ENCODE measurements around the gene COX6B1. TPM values are rescaled to one million over a fixed set of nuclear protein-coding genes. Genes with fewer than 3 reads are reported as not detected.

The COX6B1 gene
- total and polyA plus RNA-seq, 2 of the 8 experiments (the other 6 are each of a cell fraction or from before 2014, with no cell fraction given), result 437 to 1,052 TPM

DNA sequence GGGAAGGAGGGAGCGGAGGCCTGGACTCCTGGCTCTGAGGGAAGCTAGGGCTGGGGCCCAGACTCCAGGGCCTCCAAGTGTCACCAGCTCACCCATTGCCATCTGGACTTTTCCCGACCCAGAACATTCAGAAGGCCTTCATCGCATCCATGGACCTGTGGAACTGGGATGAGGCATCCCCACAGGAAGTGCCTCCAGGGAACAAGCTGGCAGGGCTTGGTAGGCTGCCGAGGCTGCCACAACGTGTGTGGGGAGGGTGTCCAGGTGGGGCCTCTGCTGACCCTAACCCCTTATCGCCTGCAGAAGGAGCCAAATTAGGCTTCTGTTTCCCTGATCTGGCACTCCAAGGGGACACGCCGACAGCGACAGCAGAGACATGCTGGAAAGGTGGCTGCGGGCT, 5.8 kb upstream of the COX6B1 start:
- H2BK120ac ChIP-seq (replicated peaks; ENCODE audit: low read depth, low read length), result no peak overlapping the region
- H4K5ac ChIP-seq (ENCODE audit: insufficient read length, low read depth, low read length), result no peak overlapping the region
- H3K14ac ChIP-seq (ENCODE audit: insufficient read length), result no peak overlapping the region
- H3K27ac ChIP-seq (ENCODE audit: low read depth, low read length), result no peak overlapping the region
- peak overlapping the region in 3 of 4 experiments; percentile 17 to 63 (median 29); a peak in 3 of 8 replicates for H3K4me3 ChIP-seq (ENCODE audit: extremely low read depth in 1 of 4, insufficient read depth in 2 of 4, low read depth in 3 of 4, low read length in 4 of 4)
- 73% methylated on average over 10 of the region's 10 CpGs; no CpG with 5 or more reads in 1 of the 2 experiments for WGBS, 2 experiments (ENCODE audit: extremely low coverage in 1 of 2, insufficient coverage in 1 of 2, insufficient read length in 1 of 2, insufficient replicate concordance in 2 of 2, low coverage in 1 of 2, low lambda C conversion rate in 2 of 2, missing lambda C conversion rate in 1 of 2)
- H3K4ac ChIP-seq (replicated peaks; ENCODE audit: insufficient read length, low read depth, low read length), result no peak overlapping the region
- H3K79me2 ChIP-seq (ENCODE audit: control insufficient read depth in 1 of 2, insufficient read depth in 2 of 2, low read length in 2 of 2), result no peaks in the 10 kb centered on the region
- H3K23me2 ChIP-seq (ENCODE audit: low read depth, low read length), result peaks cover 16% of the 10 kb centered on the region; the same call in 1 of the 2 replicates
- no peaks in the 10 kb centered on the region for H3K9me3 ChIP-seq (ENCODE audit: insufficient read depth in 2 of 2, low read depth in 1 of 2, low read length in 1 of 2)
- no peaks in the 10 kb centered on the region for H4K20me1 ChIP-seq (replicated peaks in 1 of 2; ENCODE audit: control insufficient read depth in 1 of 2, insufficient read depth in 2 of 2, low read length in 2 of 2)
- no peak overlapping the region for H3K56ac ChIP-seq (replicated peaks; ENCODE audit: insufficient read length, low read depth, low read length)
- H3K4me1 ChIP-seq (replicated peaks in 1 of 4; ENCODE audit: control insufficient read depth in 3 of 4, insufficient read depth in 4 of 4, low read length in 3 of 4), result peaks cover 7 to 30% (median 18%) of the 10 kb centered on the region in 4 experiments
- H3K27me3 ChIP-seq (replicated peaks in 1 of 4; ENCODE audit: control insufficient read depth in 3 of 4, extremely low read depth in 1 of 4, insufficient read depth in 3 of 4, low read length in 3 of 4), result peaks cover 0 to 6% (median 3%) of the 10 kb centered on the region in 4 experiments; a peak in 4 of 7 replicates
- H4K91ac ChIP-seq (replicated peaks; ENCODE audit: insufficient read length, low read length), result peak overlapping the region; percentile 31
- peak overlapping the region; percentile 62; the same call in 1 of the 2 replicates for H2BK20ac ChIP-seq (ENCODE audit: low read length)
- H3K4me2 ChIP-seq (ENCODE audit: insufficient read depth in 1 of 2, low read depth in 2 of 2, low read length in 2 of 2), result peak overlapping the region; percentile 63 to 85; a peak in 3 of 4 replicates
- H4K8ac ChIP-seq (ENCODE audit: extremely low read depth, insufficient read depth, low read length), result peak overlapping the region; percentile 75
- H2BK12ac ChIP-seq (ENCODE audit: low read depth, low read length), result peak overlapping the region; percentile 81; the same call in 1 of the 2 replicates
- no peak overlapping the region for H3K23ac ChIP-seq (ENCODE audit: insufficient read length)
- CTCF ChIA-PET (ENCODE audit: partially characterized antibody), result interaction anchor here (1.0 to 1.5 kb wide), 3 partner anchors 11 to 29 kb away, joined by 4 read pairs; no protein-coding TSS in a partner anchor
- no peak for FAIRE-seq
- H2AFZ ChIP-seq (ENCODE audit: low read length), result no peak overlapping the region
- peak overlapping the region; percentile 25; the same call in 1 of the 2 replicates for H2BK15ac ChIP-seq (ENCODE audit: low read length)
- H3K9ac ChIP-seq (replicated peaks in 1 of 4; ENCODE audit: extremely low read depth in 1 of 4, low read depth in 3 of 4, low read length in 3 of 4), result no peak overlapping the region
- H2AK5ac ChIP-seq (ENCODE audit: low read depth, low read length), result 0 out of 2 replicates have a peak overlapping the region, but pooled peaks have one; percentile 1
- H3K36me3 ChIP-seq (ENCODE audit: control insufficient read depth in 2 of 4, insufficient read depth in 4 of 4, low read length in 3 of 4), result peaks cover 0 to 6% (median 2%) of the 10 kb centered on the region in 4 experiments; a peak in 4 of 8 replicates
- no peaks in the 10 kb centered on the region for H3K79me1 ChIP-seq (ENCODE audit: low read depth, low read length)
- POLR2A ChIA-PET (ENCODE audit: partially characterized antibody), result interaction anchor here (1.0 to 3.4 kb wide), 8 partner anchors 8 to 132 kb away, joined by 3 to 13 read pairs (median 4); partner anchors contain the start of gene ATP4A
- peak in 1 of 2 experiments; percentile 51 for DNase-seq (ENCODE audit: low read depth in 1 of 2, low spot score in 2 of 2)
- peak overlapping the region; percentile 13; the same call in 1 of the 2 replicates for H2BK5ac ChIP-seq (ENCODE audit: low read depth, low read length)
- peak overlapping the region; percentile 15; the same call in 1 of the 2 replicates for H3K18ac ChIP-seq (ENCODE audit: extremely low read depth, low read length)
- TF ChIP-seq NANOG (IDR thresholded peaks at IDR 0.05; ENCODE audit: insufficient read depth, low read depth, low read length, poor library complexity, severe bottlenecking), result no peak
- TF ChIP-seq CTBP2 (IDR thresholded peaks at IDR 0.05; ENCODE audit: borderline replicate concordance, insufficient read depth, insufficient read length, low read length), result no peak
- no peak for TF ChIP-seq POLR2AphosphoS5 (IDR thresholded peaks at IDR 0.05; ENCODE audit: low read depth, low read length)
- no peak for TF ChIP-seq SRF (IDR thresholded peaks at IDR 0.05; ENCODE audit: low read depth, low read length)
- TF ChIP-seq BRCA1 (IDR thresholded peaks at IDR 0.05; ENCODE audit: low read depth, low read length), result no peak
- no peak for TF ChIP-seq KDM5A (IDR thresholded peaks at IDR 0.05; ENCODE audit: low read length)
- TF ChIP-seq, protein P1, sequence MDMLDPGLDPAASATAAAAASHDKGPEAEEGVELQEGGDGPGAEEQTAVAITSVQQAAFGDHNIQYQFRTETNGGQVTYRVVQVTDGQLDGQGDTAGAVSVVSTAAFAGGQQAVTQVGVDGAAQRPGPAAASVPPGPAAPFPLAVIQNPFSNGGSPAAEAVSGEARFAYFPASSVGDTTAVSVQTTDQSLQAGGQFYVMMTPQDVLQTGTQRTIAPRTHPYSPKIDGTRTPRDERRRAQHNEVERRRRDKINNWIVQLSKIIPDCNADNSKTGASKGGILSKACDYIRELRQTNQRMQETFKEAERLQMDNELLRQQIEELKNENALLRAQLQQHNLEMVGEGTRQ (IDR thresholded peaks at IDR 0.05; ENCODE audit: low read length), result no peak
- TF ChIP-seq ZNF274 (IDR thresholded peaks at IDR 0.05; ENCODE audit: borderline replicate concordance, extremely low read depth, low read length), result no peak
